Stimulated activated naive CD8-positive, alpha-beta T cell treated with anti-CD3 and anti-CD28 coated beads, Interleukin-15, Interleukin-2, amounts not matched to agents 100 U/mL and 50 U/mL, for 24 hours (primary cell): ENCODE measurements around the gene NPR3.

Source experiments
- ATAC-seq: fragments of 150-1000 bp; cut with Tn5 transposase; one replicate; pipeline ENCODE4 v1.10.0; 2021
- DNase-seq: peaks from one replicate; pipeline ENCODE4 v3.0.0; 2021

NPR3 gene

DNA sequence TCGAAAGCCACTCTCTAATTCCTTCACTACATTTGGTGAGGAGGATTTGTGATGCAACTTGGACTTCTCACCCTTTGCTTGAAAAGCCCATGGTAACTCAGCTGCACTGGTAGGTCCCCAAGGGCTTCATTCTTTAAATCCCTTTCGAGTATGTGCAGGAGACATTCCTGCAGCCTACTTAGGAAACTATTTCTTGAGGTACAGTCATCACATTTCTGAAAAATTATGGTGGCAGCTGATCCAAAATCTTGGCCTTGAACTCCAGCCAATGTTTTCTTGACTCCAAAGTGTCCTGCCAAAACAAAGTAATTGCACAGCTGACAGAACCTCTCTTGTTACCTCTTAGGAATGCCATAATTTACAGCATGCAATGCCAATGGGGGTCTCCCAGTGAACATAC lies 99.7 kb downstream of the NPR3 start:
- DNase-seq (no peak), ATAC-seq (no peak)

DNA sequence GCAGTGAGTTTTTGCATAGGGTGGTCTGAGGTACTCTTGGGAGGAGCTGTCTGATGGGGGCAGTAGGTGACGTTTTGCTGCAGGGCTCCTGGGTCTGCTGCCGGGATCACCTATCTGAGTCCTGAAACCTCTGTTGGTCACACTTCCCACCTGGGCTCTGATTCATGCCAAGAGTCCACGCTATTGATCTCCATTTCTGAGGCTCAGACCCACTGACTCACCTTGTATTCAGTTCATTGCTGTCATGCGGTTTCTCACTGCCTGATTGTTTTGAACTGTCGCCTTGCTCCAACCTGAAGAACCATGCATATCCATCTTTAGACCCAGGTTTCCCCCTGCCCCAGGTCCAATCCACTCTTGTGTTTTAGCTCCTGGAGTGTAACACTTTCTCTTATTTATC lies 101.3 kb downstream of the NPR3 start:
- no peak for DNase-seq
- no peak for ATAC-seq

DNA sequence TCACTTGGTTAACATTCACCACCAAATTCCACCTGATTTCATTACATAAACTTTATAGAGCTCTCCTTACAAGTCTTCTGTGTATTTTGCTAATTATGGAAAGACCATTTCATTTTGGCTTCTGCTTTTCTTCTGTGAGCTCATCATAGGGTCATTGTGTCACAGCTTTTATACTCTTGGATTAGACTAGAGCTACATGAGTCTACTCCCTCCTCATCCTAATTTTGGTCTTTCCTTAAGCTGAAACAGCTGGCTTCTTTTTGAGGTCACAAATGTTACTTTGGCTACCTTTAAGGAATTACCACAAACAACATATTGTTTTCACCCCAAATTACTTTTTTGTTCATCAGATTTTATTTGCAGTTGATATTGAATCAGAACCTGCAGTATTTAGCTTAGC lies 103.0 kb downstream of the NPR3 start:
- DNase-seq (no peak), ATAC-seq (no peak)

DNA sequence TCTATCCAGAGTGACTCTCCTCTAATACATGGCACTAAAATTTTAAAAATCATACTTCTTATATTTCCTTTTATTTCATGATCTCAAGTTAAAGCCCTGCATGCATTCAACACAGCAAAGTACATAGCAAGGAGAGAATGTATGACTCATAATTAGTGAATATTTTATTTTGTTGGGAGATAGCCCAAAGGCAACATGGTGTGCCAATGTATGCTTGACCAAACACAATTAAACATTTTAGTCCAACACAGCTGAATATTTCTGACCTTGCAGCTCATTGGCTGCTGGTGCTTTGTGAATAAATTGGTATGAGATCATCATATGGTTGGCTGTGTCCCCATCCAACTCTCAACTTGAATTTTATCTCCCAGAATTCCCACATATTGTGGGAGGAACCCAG lies 103.5 kb downstream of the NPR3 start:
- ATAC-seq (no peak), DNase-seq (no peak)

DNA sequence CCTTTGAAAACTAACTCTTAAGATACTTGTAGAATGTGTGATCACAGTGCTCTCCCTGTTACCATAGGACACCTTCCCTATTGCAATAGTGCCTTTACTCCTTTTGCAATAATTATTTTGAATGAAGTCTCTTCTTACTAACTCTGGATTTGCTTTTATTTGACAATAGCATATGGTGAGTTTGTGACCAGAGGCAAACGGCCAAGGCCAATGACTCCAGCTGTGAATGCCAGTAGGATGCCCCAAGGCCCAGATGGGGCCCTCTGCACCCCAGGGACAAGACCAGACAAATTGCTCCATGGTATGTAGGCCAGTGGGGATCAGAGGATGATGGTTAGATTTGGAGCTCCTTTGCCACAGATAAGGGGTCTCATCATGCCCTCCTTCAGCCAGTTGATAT lies 116.9 kb downstream of the NPR3 start:
- no peak for DNase-seq
- no peak for ATAC-seq

DNA sequence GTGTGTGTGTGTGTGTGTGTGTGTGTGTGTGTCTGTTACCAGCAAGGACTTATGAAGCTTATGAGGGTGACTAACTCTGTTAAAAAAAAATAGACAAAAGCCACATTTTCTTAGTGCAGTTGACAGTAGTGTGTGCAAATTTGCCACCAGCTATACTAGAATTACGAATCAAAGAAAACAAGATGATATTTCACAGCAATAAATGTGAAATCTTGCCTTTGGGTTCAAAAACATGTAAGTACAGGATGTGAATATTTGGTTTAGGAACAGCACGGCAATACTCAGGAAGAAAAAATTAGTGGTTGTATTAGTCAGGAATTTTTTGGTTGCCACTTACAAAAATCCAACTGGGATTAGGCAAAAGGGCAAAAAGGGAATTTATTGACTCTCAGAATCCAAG lies 117.4 kb downstream of the NPR3 start:
- no peak for DNase-seq
- ATAC-seq, result no peak

DNA sequence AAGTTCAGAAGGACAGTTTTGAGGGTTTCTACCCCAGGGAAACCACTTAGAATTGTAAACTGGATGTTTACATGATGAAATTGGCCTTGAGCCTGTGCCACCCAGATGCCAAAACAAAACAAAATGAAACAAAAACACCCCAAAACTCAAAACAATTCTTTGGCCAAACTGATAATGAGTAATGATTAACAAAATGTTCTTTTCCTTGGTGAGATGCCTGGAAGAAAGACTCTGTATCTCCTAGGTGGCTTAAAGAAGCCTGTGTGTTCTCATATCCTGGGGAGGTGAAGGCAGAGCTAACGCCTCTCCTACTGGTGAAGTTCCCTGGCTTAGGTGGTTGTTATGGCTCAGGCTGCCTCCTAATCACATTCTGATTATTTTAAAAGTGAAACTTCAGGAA lies 120.5 kb downstream of the NPR3 start:
- ATAC-seq, result no peak
- DNase-seq, result no peak

DNA sequence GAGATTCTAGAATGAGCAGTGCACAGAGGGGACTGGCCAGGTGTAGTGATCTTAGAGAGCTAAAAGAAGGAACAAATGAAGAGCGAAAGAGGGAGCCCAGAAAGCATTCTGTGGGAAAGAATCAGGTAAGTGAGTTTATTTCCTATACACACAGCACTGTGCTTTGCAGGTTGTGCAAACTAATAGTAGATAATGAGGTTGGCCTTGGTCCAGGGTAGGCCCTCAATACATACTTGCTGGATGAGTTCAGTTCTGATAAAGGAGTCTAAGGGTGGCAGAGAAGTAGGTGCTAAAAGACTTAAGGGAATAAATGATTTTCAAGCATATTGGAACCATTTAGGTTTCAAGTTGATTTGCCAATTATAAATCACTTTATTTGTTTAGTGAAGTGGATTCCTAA lies 122.0 kb downstream of the NPR3 start:
- ATAC-seq (no peak), DNase-seq (no peak)

DNA sequence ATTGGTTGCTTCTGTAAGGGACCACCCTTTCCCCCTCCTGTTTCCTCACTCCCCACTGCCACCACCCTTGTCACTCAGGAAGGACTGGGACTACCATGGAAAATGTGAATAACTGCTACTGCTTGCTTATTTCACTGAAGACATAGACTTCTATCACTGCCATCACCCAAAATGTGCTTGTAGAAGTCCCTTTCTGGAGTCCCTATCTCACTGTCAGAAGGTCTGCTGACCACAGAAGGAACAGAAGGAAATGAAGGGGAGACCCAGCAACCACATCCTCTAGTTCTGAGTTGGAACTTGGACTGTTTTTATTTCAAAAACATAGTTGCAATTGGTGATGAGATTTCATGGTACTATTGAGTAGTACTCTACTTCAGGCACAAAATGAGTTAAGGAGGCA lies 122.5 kb downstream of the NPR3 start:
- DNase-seq, result no peak
- ATAC-seq, result no peak

DNA sequence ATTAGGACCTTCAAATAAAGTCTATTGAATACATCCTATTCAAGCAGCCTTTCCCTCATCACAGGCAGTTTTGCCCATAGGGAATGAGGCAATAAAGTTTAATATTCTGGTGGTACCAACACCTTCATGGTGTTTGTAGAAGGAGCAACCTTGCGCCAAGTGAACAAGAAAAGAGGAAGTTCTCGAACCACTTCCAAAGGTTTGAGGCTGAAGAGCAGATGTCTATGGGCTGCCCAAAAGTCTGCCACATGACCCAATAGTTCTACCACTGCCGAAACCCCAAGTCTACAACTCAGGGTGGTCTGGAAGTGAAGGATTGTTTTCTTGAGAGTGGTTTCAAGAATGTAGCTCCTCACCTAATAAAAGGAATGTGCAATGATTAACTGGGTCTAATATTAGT lies 123.1 kb downstream of the NPR3 start:
- DNase-seq (no peak), ATAC-seq (no peak)

DNA sequence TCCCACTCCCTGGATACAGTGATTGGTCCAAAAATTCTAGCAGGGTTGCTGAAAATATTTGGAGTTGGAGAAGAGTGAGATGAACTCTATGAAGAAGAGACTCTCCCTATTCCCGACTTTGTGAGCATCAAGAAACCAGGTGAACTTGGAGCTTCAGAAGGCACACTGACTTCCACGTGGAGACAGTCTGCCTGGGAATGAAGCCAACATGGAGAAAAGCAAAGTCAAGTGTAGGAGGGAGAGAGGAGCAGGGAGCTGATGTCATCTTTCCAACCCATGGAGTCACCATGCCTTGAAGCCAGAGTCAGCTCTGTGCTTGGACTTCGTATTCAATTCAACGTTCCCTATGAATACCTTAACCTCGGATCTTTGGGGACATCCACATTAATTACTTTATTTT lies 125.1 kb downstream of the NPR3 start:
- no peak for DNase-seq
- ATAC-seq, result no peak

DNA sequence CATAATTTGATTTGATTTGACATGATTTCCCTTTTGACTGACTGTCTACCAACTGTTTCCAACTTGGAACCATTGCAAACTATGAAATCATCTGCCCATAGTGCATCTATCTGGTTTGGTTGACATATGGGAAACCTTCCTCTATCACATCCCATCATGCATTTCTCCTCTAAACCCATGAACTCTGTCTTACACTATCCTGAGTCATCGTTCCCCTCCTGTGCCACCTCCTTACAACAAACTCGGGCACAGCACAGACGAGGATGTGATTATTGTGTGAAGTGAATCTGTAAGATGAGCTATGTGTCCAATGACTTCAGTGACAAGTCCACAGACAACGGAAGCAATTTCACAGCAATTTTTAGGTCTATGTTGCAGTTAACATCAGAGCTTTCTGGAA lies 126.1 kb downstream of the NPR3 start:
- no peak for ATAC-seq
- DNase-seq, result no peak

DNA sequence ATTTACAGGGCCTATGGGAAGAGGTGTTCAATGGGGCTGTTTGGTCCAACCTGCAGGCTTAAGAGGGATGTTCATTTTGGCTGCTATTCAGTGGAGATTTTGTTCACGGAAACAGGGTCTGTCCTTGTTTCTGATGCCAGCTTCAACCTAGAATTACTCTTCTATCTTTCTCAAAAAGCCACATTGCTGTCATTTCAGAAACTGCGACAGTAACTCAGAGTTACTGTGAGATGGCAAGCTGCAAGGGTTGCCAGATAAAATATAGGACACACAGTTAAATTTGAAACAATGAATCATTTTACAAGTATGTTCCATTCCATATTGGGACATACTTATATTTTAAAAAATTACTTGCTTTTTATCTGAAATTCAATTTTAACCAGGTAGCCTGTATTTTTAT lies 128.0 kb downstream of the NPR3 start:
- ATAC-seq (no peak), DNase-seq (no peak)

DNA sequence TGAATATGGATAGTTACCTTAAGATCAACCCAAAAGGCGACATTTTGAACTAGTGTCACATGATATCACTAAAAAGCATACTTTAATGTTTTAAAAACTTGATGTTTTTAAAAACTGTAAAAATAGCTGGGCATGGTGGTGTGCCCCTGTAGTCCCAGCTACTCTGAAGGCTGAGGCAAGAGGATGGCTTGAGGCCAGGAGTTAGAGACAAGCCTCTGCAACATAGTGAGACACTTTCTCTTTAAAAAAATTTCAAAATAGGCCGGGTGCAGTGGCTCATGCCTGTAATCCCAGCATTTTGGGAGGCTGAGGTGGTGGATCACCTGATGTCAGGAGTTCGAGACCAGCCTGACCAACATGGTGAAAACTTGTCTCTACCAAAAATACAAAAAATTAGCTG lies 129.5 kb downstream of the NPR3 start:
- no peak for ATAC-seq
- no peak for DNase-seq
